Right hindlimb (tissue), 1 donor: Measurements from ENCODE around the gene DGKI.

ENCODE experiments used
- DNase-seq: peaks from one replicate; pipeline ENCODE4 v3.0.0-alpha.2; 2018

Gene DGKI

DNA sequence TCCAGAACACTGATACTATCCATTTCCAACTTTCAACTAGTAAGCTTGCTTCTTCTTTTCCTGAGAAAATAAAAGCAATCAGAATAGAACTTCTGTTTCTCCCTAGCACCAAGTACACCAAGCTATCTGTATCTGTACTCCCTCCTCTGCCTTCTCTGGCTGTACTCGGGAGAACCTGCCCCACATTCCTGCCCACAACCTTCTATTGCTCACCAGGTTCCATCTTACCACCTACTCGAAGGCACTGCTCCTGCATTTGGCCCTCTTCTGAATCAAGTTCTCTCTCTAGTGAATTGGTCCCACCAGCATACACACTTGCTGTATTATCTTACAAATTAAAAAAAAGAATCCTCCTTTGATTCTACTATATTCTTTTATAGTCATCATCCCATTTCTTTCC lies 333.7 kb downstream of the DGKI start:
- DNase-seq = no peak

DNA sequence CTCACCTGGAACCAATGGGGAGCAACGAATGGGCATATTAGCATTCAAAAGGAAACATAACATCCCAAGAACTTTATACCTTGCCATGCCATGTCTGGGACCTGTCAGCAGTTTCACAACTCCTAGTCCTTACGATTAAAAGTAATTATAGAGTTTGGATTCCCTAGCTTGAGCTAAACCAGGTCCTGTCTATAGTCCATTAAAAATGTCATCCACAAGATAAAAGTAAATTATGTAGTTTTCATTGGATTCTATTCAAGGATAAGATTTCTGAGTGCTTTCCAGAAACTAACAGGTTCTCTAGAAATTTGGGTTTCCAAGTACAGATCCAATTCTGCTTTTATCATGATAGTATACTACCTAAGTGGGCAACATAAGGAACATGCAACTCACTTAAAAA lies 339.7 kb downstream of the DGKI start:
- DNase-seq = no peak

DNA sequence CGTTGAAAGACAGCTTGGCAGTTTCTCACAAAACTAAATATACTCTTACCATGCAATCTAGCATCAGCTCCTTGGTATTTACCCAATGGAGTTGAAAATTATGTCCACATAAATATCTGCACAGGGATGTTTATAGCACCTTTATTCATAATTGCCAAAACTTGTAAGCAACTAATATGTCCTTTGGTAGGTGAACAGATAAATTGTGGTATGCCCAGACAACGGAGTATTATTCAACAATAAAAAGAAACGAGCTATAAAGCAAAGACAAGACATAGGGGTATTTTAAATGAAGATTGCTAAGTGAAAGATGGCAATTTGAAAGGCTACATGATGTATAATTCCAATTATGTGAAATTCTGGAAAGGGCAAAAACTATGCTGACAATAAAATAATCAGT lies 340.7 kb downstream of the DGKI start:
- DNase-seq = no peak

DNA sequence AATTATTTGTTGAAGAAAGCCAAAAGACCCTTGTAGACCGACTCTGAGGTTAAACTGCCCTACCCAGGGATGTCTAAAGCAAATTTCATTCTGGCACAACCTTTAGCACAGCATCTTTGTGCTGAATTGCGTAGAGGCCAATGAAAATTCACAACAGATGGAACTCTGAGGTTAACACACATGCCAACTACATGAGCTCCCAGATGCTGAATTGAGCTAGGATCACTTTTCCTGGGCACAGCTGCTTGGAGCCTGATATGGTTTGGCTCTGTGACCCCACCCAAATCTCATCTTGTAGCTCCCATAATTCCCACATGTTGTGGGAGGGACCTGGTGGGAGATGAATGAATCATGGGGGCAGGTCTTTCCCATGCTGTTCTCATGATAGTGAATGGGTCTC lies 345.2 kb downstream of the DGKI start:
- no peak for DNase-seq

DNA sequence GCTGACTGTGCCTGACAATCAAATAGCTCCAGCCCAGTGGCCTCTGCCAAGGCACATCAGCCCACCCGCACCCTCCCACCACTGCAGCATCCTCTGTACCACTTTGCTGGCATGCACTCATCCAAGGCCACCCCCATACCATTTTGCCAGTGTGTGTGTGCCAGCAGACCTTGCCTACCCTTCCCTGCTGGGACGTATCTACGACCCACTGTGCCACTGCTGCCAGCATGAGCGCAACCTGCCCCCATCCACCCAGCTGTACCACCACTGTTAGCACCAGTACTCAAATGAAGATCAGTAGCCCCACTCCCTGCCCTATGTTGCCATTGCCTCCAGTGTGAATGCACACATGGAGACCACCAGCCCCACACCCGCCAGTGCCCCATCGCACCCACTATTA lies 353.9 kb downstream of the DGKI start:
- no peak for DNase-seq

DNA sequence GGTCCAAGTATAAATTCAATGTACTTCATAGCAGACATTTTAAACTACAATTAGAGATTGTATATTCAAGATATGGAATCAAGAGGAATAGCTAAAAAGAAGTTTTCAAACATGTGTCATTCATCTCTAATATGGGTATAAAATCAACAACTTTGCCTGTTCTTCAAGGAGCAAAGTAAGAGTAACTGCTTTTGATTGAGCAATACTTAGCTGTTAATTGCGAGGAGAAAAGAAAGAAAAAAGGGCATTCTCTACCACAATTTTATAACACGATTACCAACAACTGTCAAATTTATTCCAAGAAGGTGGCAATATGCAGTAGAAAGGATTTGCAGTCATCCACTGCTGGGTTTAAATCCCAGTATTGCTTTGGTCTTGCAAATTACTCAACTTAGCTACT lies 356.9 kb downstream of the DGKI start:
- no peak for DNase-seq

DNA sequence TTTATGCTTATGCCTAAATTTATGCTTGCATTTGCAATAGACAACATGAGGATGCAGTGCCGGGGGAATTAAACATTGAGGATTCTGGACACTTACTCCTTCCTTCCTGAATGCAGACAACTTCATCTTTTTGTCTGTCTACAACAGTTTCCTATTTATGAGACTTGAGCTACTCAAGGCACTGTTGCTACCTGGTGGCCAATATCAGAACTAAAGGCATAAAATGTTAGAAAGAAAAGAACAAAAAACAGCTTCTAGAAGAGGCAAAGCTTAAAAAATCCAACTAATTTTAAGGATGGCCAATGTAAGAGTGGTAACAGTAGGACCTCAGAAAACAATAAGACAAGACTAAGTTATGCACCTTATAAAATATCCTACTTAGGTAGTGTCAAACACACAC lies 358.7 kb downstream of the DGKI start:
- no peak for DNase-seq

DNA sequence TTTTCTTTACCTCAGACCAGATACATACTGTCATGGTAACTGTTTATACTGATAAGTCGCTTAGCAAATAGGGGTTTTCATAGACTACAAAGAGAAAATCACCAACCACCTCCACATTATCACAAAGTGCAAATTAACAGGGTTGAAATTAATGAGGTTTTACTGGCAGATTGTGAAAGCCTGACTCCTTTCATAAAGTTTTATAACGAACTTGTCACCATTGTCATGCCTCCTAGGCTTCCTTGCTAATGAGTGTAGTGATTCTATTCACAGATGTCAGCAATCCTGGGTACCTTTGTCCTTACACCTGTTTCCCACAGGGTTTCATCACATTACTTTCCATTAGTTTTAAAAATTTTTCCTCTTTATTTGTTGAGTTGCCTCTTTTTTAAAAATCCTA lies 361.0 kb downstream of the DGKI start:
- no peak for DNase-seq

DNA sequence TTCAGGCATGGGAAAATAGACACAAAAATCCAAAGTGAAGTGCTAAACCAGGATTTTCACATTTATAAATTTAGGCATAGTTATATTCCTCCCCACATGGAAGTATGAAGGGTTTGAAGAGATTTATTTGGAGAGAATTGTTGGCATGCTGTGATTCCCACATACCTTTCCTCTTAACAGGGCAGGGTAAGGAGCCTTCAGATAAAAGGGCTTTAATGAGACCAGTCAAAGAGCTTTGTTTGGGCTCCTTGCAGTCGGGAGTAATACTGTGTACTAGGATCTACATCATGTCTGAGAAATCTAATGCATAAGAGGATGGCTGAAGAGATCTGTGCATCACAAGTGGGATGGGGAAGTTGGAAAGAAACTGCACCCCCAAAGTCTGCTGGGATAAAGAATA lies 362.4 kb downstream of the DGKI start:
- DNase-seq = no peak

DNA sequence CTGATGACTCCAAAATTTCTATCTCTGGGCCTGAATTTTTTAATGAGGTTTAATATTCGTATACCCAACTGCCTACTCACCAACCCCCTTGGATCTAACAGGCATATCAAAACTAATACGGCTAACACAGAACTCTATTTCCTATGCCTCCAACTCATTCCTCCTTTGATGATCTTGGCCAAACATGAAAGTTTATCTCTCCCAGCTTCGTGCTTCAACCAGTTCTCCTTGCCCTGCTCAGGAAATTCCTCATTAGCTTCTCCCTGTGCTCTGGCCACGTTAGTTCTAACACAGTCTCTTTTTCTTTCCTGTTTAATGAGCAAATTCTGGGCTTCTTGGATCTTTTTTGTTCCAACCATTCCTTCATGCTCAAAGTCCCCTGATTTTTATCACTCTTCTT lies 364.3 kb downstream of the DGKI start:
- no peak for DNase-seq

DNA sequence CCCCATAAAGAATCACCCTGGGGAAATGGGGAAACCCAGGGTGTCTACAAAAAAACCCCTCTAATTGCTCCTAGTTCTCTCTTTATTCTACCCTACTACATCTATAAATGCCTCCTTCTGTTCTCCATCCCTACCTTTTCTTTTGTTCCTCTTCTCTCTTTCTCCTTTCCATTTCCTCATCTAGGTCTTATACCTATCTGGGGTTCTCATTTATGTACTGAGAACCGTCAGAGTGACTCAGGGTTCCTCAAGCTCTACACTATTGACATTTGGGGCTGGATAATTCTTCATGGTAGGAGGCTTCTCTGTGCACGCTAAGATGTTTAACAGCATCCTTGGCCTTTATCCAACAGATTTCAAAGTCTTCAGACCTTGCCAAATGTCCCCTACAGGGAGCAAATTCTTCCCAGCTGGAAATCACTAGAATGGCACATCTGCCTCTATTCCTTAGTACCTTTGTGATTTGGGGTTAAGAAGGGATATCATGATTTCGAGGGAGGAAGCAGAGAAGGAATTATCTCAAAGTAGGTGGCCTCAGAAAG lies 365.9 kb downstream of the DGKI start:
- DNase-seq = no peak

DNA sequence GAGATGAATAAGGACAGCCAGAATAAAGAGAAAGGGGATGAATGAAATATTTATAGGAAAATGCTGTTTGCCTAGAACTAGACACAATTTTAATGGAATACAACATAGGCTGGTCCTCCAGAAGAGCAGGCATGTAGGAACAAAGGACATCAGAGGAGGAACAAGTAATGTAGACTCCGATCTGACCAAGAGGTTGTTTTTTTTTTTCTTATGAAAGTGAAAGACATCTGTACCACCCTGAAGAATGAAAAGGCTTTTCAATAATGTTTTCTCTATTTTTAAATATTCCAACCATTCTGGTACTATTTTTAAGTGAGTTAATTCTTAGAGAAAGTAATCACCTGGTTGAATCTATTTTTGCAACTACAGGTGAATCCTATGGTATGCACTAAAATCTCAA lies 366.4 kb downstream of the DGKI start:
- no peak for DNase-seq

DNA sequence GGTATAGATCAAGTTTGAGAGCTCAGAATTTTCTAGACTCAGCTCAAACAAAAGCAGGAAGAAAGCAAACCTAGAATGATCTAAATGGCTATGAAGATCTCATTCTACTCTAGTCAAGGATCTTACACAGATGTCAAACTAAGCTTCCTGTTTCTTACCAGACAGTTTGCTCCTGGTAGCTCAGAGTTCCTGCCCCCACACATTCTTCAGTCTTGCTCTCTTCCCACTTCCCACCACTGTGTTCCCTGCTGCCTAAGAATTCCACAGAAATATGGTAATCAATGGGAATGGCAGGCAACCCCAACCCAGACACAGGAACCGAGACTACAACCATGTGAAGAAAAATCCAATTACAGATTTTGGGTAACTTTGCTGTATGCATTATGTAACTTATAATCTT lies 369.8 kb downstream of the DGKI start:
- DNase-seq = no peak

DNA sequence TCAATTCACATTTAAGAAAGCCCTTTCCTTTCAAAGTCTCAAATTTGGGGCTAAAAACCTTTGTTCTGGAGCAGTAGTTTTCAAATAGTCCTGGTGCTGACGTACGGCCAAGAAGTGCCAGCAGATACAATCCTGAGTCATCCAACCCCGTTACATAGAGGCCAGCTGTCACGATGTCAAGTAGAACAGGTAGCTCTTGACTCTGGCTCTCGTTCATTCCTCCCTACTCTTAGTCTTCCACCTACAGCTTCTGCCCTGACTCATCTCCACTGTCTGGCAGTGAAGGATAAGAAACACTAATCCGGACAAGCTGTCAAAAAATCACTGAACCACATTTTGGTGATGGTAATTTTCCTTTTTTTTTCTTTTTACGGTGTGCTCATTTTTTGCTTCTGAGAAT lies 370.8 kb downstream of the DGKI start:
- no peak for DNase-seq

DNA sequence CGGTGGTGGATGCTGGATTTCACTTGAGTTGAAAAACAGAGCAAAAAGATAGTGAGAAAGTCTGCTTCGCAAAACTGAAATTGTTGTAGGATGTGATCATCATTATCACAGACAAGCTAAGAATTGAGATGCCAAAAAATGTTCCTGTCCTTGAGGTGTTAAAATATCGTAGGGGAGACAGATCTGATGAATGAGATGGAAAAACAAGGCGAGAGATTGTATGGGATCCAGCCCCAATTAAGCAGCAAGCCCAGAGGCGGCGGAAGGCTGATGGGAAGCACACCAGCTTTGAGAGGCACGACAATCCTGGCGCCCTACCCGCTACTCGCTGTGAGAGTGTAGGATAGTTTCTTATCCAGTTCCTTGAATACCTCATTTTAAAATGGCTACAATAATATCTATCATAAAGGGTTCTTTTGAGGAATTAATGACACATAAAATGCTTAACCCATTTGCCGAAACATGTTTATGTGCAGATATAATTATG lies 372.2 kb downstream of the DGKI start:
- no peak for DNase-seq

DNA sequence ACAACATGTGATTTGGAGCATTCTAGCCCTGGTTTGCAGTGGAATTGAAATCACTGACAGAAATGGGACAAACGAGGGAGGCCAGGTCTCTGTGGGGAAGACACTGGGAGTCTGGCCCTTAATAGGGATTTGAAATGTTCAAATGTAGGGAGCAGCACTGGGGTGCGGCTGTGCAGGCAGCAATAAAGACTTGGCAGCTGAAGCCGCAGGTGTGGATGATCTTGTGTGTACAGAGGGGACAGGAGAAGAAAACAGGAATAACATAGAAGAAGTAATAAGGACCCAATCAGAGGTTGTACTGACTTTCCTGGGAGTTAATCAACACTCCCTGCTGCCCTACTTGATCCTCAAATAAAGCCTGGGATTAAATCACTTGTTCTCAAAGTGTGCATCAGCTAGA lies 375.6 kb downstream of the DGKI start:
- no peak for DNase-seq

DNA sequence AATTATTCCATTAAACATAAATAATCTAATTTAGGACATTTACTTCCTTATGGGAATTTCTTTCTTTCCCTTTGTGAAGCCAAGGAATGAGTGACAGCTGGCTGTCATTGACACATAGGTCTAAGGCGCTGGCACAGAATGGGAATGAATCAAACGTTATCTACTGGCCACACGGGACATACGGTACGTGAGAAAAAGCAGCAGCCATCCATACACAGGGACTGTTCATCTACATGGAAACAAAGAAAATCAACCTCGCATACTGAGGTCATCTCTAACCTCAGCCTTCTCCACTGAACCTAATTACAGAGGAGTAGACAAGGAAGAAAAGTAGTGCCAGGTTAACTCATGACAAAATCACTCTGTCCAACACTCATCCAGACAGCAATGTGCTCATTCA lies 376.9 kb downstream of the DGKI start:
- DNase-seq = no peak

DNA sequence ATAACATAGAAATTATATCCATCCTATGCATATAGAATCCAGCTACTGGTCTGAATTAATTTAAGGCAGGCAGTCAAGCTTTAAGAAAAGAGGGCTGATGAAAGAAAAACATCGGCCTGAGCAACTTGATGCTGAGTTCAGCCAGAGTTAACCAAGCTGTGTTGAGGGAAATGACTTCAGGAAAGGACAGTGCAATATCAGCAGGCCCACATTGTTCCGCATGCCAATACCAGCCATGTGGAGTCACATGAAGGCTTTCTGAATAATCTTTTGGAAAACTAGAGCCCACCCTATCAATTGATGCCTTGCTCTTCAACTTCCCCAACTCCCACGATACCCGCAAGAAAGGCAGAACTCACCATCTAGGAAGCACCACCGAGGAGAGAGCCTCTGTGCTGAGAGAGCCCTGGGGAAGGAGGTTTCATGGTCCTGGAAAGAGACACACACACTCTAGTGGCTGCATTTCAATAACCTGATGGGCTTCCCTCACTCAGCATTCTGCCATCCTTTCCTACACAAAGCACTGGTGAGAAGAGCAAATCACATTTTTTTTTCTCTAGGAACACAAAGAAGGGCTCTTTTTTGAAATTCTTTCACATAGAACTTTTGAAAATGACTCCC lies 377.5 kb downstream of the DGKI start:
- no peak for DNase-seq

DNA sequence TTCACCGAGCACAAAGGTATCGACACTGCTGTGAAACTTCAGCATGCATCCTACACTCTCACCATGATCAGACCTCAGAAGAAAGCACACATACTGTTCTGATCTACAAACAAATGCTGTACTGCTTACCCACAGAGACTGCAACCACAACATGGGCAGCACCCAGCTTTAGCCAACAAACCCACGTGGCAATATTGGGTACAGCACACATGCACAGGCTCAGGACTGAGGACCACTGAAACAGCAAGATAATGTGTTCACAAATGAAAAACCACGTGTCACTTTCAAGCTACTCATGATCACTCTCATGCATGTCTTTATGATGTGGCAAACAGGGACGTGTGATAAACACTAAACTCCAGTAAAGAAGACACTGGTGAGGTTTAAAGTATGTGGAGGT lies 383.9 kb downstream of the DGKI start:
- DNase-seq = no peak

DNA sequence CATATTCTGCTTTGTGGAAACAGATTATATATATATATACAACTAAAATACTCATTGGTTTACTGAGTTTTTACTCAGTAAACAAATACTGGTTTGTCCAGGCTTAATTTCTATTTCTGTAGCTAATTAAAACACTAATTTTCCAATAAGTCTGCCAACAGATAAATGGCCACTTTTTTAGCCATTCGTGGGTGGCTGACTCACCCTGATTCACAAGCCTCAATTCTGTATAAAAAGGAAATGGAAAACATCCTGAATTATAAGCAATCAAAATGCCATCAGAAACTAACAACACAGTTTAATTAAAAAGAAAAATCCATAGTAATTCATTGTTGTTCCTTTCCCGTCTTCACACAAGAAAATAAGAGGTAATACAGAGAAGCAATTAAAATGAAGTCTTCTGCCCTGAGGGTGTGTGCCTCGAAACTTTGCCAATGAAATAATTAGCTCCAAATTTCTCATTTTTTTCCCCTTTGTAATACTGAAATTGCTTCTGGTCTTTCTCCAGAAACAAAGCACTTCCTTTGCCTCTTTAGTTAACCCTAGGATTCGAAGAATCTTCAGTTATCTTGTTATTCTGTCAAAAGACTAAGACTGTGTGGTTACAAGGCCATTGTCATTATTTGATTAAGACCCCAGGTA lies 384.6 kb downstream of the DGKI start:
- no peak for DNase-seq

DNA sequence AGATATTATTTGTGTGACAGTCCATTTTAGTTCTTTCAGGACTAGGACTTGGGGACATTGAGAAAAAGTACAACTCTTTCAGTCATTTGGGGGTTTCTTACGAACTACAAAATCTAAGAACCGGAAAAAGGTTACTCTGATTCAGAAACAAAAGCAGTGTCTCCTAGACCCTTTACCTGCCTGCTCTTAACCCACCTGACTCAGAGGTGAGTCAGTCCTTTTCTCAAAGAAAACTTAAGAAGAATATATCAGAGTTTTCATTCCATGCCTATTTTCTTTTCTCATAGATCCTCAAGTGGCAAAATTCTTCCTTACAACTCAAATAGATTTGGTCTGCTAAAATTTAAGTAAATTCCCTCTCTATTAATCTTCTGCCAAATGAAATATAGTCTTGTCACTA lies 388.4 kb downstream of the DGKI start:
- DNase-seq = no peak

DNA sequence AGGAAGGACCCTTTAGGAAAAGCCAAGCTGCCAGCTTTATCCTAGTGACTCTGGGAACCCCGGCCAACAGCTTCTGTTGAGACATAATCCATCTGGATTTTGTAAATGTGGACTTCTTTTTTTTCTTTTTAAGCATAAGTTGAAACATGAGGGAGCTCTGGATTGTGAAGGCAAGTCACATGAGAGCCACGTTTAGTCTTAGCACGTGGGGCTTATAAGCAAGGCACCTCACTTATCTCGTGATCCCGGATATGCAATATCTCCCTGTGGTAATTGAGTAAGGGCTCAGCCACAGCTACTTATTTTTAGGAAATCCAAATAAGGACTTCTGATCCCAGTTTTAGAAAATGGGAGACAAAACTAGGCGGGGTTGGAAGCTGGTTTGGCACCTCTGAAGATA lies 392.0 kb downstream of the DGKI start:
- no peak for DNase-seq

DNA sequence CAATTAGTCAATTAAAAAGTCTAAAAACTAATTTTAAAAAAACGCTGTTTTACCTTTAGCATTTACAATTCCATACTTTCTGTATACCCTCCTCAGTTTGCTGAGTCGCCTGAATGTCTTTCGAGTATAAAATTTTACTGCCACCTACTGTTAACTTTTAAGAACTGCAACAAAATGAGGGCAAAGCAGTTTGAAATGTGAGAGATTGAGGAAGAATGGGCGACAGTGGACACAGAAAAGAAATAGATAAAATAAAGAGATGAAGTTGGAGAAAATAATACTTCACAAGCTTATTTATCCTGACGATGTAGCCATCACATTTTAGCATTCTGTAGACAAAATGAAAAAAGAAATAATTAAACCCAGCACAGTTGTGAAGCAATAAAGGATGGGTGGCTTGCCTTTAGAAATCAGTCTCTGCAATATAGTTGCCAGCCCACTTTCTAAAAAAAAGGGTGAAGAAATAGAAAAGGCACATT lies 392.5 kb downstream of the DGKI start:
- no peak for DNase-seq

DNA sequence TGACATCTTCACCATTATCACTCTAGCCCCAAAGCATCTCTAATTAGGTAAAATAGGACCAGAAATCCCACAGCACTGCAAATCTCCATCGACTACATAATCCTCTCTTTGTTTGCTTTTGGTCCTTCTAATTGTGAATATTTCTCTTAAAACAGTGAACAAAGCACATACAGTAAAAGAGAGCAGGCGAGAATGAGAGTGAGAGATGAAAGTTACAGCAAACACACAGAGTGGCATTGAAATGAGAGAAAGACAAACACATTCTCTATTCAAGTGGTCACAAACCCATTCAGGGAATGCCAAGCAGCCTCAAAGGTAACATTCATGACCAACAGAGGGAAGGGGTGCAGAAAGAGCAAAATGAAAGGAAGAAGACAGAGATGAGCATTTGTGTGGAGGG lies 393.4 kb downstream of the DGKI start:
- DNase-seq = no peak

DNA sequence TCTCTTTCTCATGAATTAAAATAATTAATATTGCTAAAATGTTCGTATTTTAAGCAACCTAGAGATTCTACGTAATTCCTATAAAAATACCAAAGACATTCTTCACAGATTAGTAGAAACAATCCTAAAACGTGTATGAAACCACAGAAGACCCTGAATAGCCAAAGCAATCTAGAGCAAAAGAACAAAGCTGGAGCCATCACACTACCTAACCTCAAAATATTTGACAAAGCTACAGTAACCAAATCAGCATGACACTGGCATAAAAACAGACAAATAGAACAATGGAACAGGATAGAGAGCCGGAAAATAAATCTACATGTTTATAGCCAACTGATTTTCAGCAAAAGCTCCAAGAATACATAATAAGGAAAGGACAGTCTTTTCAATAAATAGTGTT lies 397.8 kb downstream of the DGKI start:
- no peak for DNase-seq
